K562 (cell line): ENCODE data around the gene PDLIM7. TPM values are rescaled to one million over a fixed set of nuclear protein-coding genes. Genes with fewer than 3 reads are reported as not detected.

Experiments used
- ATAC-seq: fragments of 200-7000 bp; cut with Tn5 transposase; 3 replicates; pipeline ENCODE4 v1.9.1; 2020; ENCODE audit warnings: moderate library complexity
- BruUV-seq: library from RNA; stranded (reverse); fragments of 400-500 nt; replicated peaks from 2 replicates; lab custom pipeline; 2021; lab: Mats Ljungman, UMichigan
- CTCF ChIA-PET: fragments of 300-600 bp; formaldehyde crosslinking; extraction: SDS; loops from one replicate; lab custom pipeline; 2021; ENCODE audit warnings: low intra/inter-chr PET ratio; lab: Yijun Ruan, JAX
- POLR2A ChIA-PET: fragments of 300-600, 350-650 bp; sonication (Branson Sonifier 250); formaldehyde crosslinking; extraction: SDS; loops from one replicate; lab custom pipeline; 2021; ENCODE audit warnings: antibody characterized with exemption, inconsistent platforms; lab: Yijun Ruan, JAX
- DNase-seq, 4 experiments: peaks; one replicate each; pipeline versions ENCODE4 v3.0.0 to v3.0.0-alpha.2; 2011 to 2018; ENCODE audit warnings: low spot score in 3 of 4, mixed read lengths in 3 of 4; ENCODE audit errors: extremely low read depth in 1 of 4
- FAIRE-seq: peaks from 2 replicates; lab custom pipeline; 2011; peaks lifted over from hg19 to GRCh38; lab: Jason Lieb, UNC
- H2AFZ ChIP-seq: 2 replicates; pipeline ENCODE4 v1.6.0; 2011; ENCODE audit warnings: low read depth, low read length, control low read depth, inconsistent platforms
- H3K27ac ChIP-seq: fragments of 200-600 bp; 3 replicates; pipeline ENCODE4 v1.8.0; 2011; ENCODE audit warnings: low read depth, mild to moderate bottlenecking, control low read depth, inconsistent platforms, low read length, moderate library complexity, mixed read lengths; ENCODE audit errors: extremely low read depth
- H3K27me3 ChIP-seq, 2 experiments: fragments of 300-600 bp in 1 of 2; 2 replicates in 1 of 2; 3 replicates in 1 of 2; pipeline versions ENCODE4 v1.6.0 to v1.8.0; 2011; ENCODE audit warnings: inconsistent platforms in 2 of 2, low read length in 2 of 2, mild to moderate bottlenecking in 1 of 2, mixed read lengths in 1 of 2, moderate library complexity in 1 of 2; ENCODE audit not compliant: control insufficient read depth in 2 of 2, insufficient read depth in 2 of 2
- H3K36me3 ChIP-seq: fragments of 300-600 bp; 3 replicates; pipeline ENCODE4 v1.8.0; 2011; ENCODE audit warnings: mild to moderate bottlenecking, low read length, inconsistent platforms; ENCODE audit not compliant: control insufficient read depth, insufficient read depth
- H3K4me1 ChIP-seq, 2 experiments: fragments of 200-600 bp in 1 of 2; replicated peaks in 1 of 2; 2 replicates in 1 of 2; 3 replicates in 1 of 2; pipeline versions ENCODE4 v1.5.1 to v1.8.0; 2011; ENCODE audit warnings: inconsistent platforms in 2 of 2, low read length in 2 of 2, mild to moderate bottlenecking in 1 of 2, mixed read lengths in 1 of 2, moderate library complexity in 1 of 2; ENCODE audit not compliant: control insufficient read depth in 2 of 2, insufficient read depth in 2 of 2
- H3K4me2 ChIP-seq: 2 replicates; pipeline ENCODE4 v1.6.1; 2011; ENCODE audit warnings: low read length, control low read depth, inconsistent platforms, mixed read lengths; ENCODE audit not compliant: insufficient read depth
- H3K4me3 ChIP-seq: fragments of 200-600 bp; sonication (generic), shearing (Covaris generic); 2 replicates; pipeline ENCODE4 v1.5.1; 2016; ENCODE audit warnings: control low read depth, inconsistent platforms
- H3K79me2 ChIP-seq: fragments of 200-600 bp; 3 replicates; pipeline ENCODE4 v1.8.0; 2011; ENCODE audit warnings: low read length, inconsistent platforms; ENCODE audit not compliant: control insufficient read depth, insufficient read depth
- H3K9ac ChIP-seq, 2 experiments: 2 replicates each; pipeline versions ENCODE4 v1.6.0 to v1.6.1; 2011; ENCODE audit warnings: low read depth in 2 of 2, low read length in 2 of 2, control low read depth in 1 of 2, inconsistent platforms in 1 of 2, mild to moderate bottlenecking in 1 of 2, mixed read lengths in 1 of 2; ENCODE audit not compliant: insufficient read depth in 1 of 2
- H3K9me1 ChIP-seq: one replicate; pipeline ENCODE4 v1.6.0; 2011; ENCODE audit warnings: inconsistent platforms, mild to moderate bottlenecking, low read length, moderate library complexity; ENCODE audit not compliant: control insufficient read depth, insufficient read depth
- H3K9me3 ChIP-seq: replicated peaks from 2 replicates; pipeline ENCODE4 v1.5.1; 2011; ENCODE audit warnings: low read depth, low read length, inconsistent platforms; ENCODE audit not compliant: control insufficient read depth, insufficient read depth
- H4K20me1 ChIP-seq: replicated peaks from 2 replicates; pipeline ENCODE4 v1.6.1; 2011; ENCODE audit warnings: low read length, inconsistent platforms, mixed read lengths; ENCODE audit not compliant: control insufficient read depth, insufficient read depth
- ARID4B ChIP-seq: sonication (generic); formaldehyde crosslinking; IDR thresholded peaks from 2 replicates; pipeline ENCODE4 v1.8.0; 2022; ENCODE audit warnings: mild to moderate bottlenecking, missing genetic modification reagents
- CHCHD3 ChIP-seq: fragments of 250-450 bp; sonication (Bioruptor Pico); IDR thresholded peaks from 2 replicates; pipeline ENCODE4 v2.1.2; 2022; ENCODE audit warnings: mild to moderate bottlenecking
- ELF2 ChIP-seq: fragments of 250-450 bp; sonication (Bioruptor Pico); IDR thresholded peaks from 2 replicates; pipeline ENCODE4 v1.5.0; 2021; ENCODE audit warnings: mild to moderate bottlenecking
- EWSR1 ChIP-seq: fragments of 450-650 bp; IDR thresholded peaks from 2 replicates; pipeline ENCODE4 v1.6.1; 2018; ENCODE audit warnings: borderline replicate concordance, mild to moderate bottlenecking, low read depth, moderate library complexity; ENCODE audit not compliant: partially characterized antibody
- KLF1 ChIP-seq: fragments of 450-650 bp; IDR thresholded peaks from 2 replicates; pipeline ENCODE4 v1.6.1; 2016; ENCODE audit warnings: missing genetic modification characterization, missing compliant biosample characterization
- PHF21A ChIP-seq: fragments of 450-650 bp; IDR thresholded peaks from 2 replicates; pipeline ENCODE4 v1.6.1; 2017; ENCODE audit warnings: low read depth, borderline replicate concordance
- SAFB2 ChIP-seq: fragments of 200-400 bp; formaldehyde crosslinking; IDR thresholded peaks from 2 replicates; pipeline ENCODE4 v1.6.1; 2018; ENCODE audit warnings: borderline replicate concordance, low read length, low read depth, moderate library complexity; ENCODE audit not compliant: severe bottlenecking
- SMAD1 ChIP-seq: fragments of 150-350 bp; IDR thresholded peaks from 2 replicates; pipeline ENCODE4 v1.6.1; 2014; ENCODE audit warnings: low read length, low read depth; ENCODE audit not compliant: partially characterized antibody
- SMARCE1 ChIP-seq: fragments of 450-650 bp; IDR thresholded peaks from 2 replicates; pipeline ENCODE4 v1.7.1; 2016; ENCODE audit warnings: mild to moderate bottlenecking
- TAF15 ChIP-seq: fragments of 200-400 bp; formaldehyde crosslinking; IDR thresholded peaks from 2 replicates; pipeline ENCODE4 v1.6.1; 2017; ENCODE audit warnings: mild to moderate bottlenecking, low read depth, low read length, moderate library complexity
- TFE3 ChIP-seq: fragments of 450-650 bp; formaldehyde crosslinking; IDR thresholded peaks from 2 replicates; pipeline ENCODE4 v1.4.0; 2020; ENCODE audit warnings: mild to moderate bottlenecking, mixed read lengths
- U2AF2 ChIP-seq: fragments of 200-400 bp; formaldehyde crosslinking; optimal IDR thresholded peaks from 2 replicates; pipeline ENCODE3; 2017; ENCODE audit warnings: low read depth, mild to moderate bottlenecking, low read length
- ZBTB43 ChIP-seq: sonication (generic); formaldehyde crosslinking; IDR thresholded peaks from 2 replicates; pipeline ENCODE4 v1.8.0; 2023; ENCODE audit warnings: mild to moderate bottlenecking, missing genetic modification reagents
- ZNF23 ChIP-seq: fragments of 250-450 bp; sonication (Bioruptor Pico); IDR thresholded peaks from 2 replicates; pipeline ENCODE4 v1.4.0; 2020; ENCODE audit warnings: mild to moderate bottlenecking
- WGBS: fragments of 100-300 bp; shearing (Covaris generic); methylation state at CpG from one replicate; pipeline ENCODE4 v1.1.6; 2016; ENCODE audit warnings: low coverage, mixed read lengths; ENCODE audit not compliant: insufficient coverage; ENCODE audit errors: missing lambda C conversion rate; 5-methylcytosine and 5-hydroxymethylcytosine counted together
- in situ Hi-C: fragments of 300-500 bp; cut with MboI; formaldehyde crosslinking; loops from 4 replicates; pipeline ENCODE4 v1.15.0; 2018; ENCODE audit warnings: inconsistent platforms, mixed read lengths
- intact Hi-C: fragments of 100-400 bp; cut with micrococcal nuclease; formaldehyde crosslinking; loops from 2 replicates; pipeline ENCODE4 v1.14.2; 2022
- polyA plus RNA-seq, 8 experiments: library from polyadenylated mRNA; depleted of rRNA in 4 of 8; stranded (reverse) in 5 of 8; unstranded in 3 of 8; fragments of >200 nt; fragmentation: Nextera tagmentation in 2 of 8; fragmentation: Illumina TruSeq in 1 of 8; extraction: Ambion mirVana in 2 of 8; extraction: Trizol in 1 of 8; gene quantifications; 2 replicates each; pipeline versions ENCODE4 v1.2.1 to v1.2.3, GENCODE V29; 2011 to 2014; ENCODE audit warnings: inconsistent platforms in 1 of 8, missing spikeins in 1 of 8
- total RNA-seq, 7 experiments: library from RNA; depleted of rRNA in 6 of 7; stranded (reverse); fragments of >200 nt in 6 of 7; fragmentation: Illumina TruSeq in 2 of 7; extraction: Trizol in 2 of 7; gene quantifications; 2 replicates each; pipeline versions ENCODE4 v1.2.1 to v1.2.3, GENCODE V29; 2011 to 2021; ENCODE audit warnings: low replicate concordance in 1 of 7

The PDLIM7 gene
- total and polyA plus RNA-seq, 9 of the 15 experiments (the other 6 are each of a cell fraction or from before 2014, with no cell fraction given), result 2.1 to 124 (median 32.6) TPM

GRCh38 chr5:177458912-177459350 is 38.5 kb downstream of the PDLIM7 start:
- ATAC-seq, result no peak
- intact Hi-C loops, result no loop called here
- POLR2A ChIA-PET, result no interaction called here
- TF ChIP-seq PHF21A, result no peak
- no peak for TF ChIP-seq ARID4B (CRISPR knock-in tag)
- TF ChIP-seq ELF2 (CRISPR knock-in tag), result no peak
- no peak for TF ChIP-seq KLF1 (tag)
- no peak for TF ChIP-seq U2AF2
- no peak for TF ChIP-seq CHCHD3 (CRISPR knock-in tag)
- TF ChIP-seq TFE3 (CRISPR knock-in tag), result no peak
- no peak for TF ChIP-seq TAF15
- TF ChIP-seq SMARCE1, result no peak
- TF ChIP-seq EWSR1, result no peak
- no peak for TF ChIP-seq ZBTB43 (CRISPR knock-in tag)
- TF ChIP-seq ZNF23 (CRISPR knock-in tag), result no peak
- no peak for TF ChIP-seq SAFB2
- TF ChIP-seq SMAD1, result no peak

More at GRCh38 chr5:177458912-177459350, 38.5 kb downstream of the PDLIM7 start:
- Histone ChIP-seq H3K36me3 (peaks cover 48% of the 10 kb centered on the region; the same call in 1 of the 3 replicates), H3K9ac (no peak overlapping the region), H3K27me3 (no peaks in the 10 kb centered on the region), H3K9me1 (peaks cover 3% of the 10 kb centered on the region), H2AFZ (no peak overlapping the region), H3K9me3 (no peaks in the 10 kb centered on the region), H4K20me1 (peaks cover 8% of the 10 kb centered on the region), H3K4me3 (no peak overlapping the region), H3K4me2 (no peak overlapping the region), H3K4me1 (peaks cover 8 to 70% of the 10 kb centered on the region in 2 experiments), H3K79me2 (peaks cover 10% of the 10 kb centered on the region; the same call in 2 of the 3 replicates), H3K27ac (no peak overlapping the region)
- no TSS peak for BruUV-seq
- FAIRE-seq, result no peak
- CTCF ChIA-PET, result no interaction called here
- DNase-seq, result peak in 3 of 4 experiments; percentile 38 to 48 (median 41)
- 90% methylated on average over 11 of the region's 14 CpGs for whole genome bisulfite sequencing
- in situ Hi-C loops, result loop anchor here (10.0 kb wide), 1 partner anchor 344 kb away; no protein-coding TSS in a partner anchor
